K562 (cell line): ENCODE data around the gene TBC1D2. TPM values are rescaled to one million over a fixed set of nuclear protein-coding genes. Genes with fewer than 3 reads are reported as not detected.

Experiments
- ARID2 ChIP-seq: fragments of 450-650 bp; IDR thresholded peaks from 2 replicates; pipeline ENCODE4 v1.6.1; 2017; ENCODE audit warnings: antibody characterized with exemption, mild to moderate bottlenecking
- BCOR ChIP-seq: fragments of 450-650 bp; IDR thresholded peaks from 2 replicates; pipeline ENCODE4 v1.6.1; 2016
- ILK ChIP-seq: fragments of 450-650 bp; IDR thresholded peaks from 2 replicates; pipeline ENCODE4 v1.6.1; 2016; ENCODE audit warnings: missing genetic modification characterization, low read depth, mild to moderate bottlenecking, missing compliant biosample characterization, moderate library complexity, borderline replicate concordance
- MTA1 ChIP-seq: fragments of 450-650 bp; IDR thresholded peaks from 2 replicates; pipeline ENCODE4 v1.6.1; 2017; ENCODE audit warnings: borderline replicate concordance
- PCBP1 ChIP-seq: fragments of 200-400 bp; formaldehyde crosslinking; IDR thresholded peaks from 2 replicates; pipeline ENCODE4 v1.6.1; 2018; ENCODE audit warnings: mild to moderate bottlenecking, low read depth, low read length; ENCODE audit not compliant: poor library complexity, severe bottlenecking
- RAD51 ChIP-seq: fragments of 450-650 bp; IDR thresholded peaks from 2 replicates; pipeline ENCODE4 v1.7.1; 2016; ENCODE audit warnings: low read depth, mild to moderate bottlenecking, borderline replicate concordance
- TCF7L2 ChIP-seq: fragments of 150-350 bp; IDR thresholded peaks from 2 replicates; pipeline ENCODE4 v1.6.1; 2016; ENCODE audit warnings: low read depth, mild to moderate bottlenecking, low read length, moderate library complexity
- ZBTB49 ChIP-seq: sonication (generic); formaldehyde crosslinking; IDR thresholded peaks from 2 replicates; pipeline ENCODE4 v1.8.0; 2022; ENCODE audit warnings: missing genetic modification reagents, mild to moderate bottlenecking, borderline replicate concordance
- ZNF174 ChIP-seq: fragments of 250-450 bp; sonication (Bioruptor Pico); IDR thresholded peaks from 2 replicates; pipeline ENCODE4 v1.4.0; 2020; ENCODE audit warnings: mild to moderate bottlenecking
- ZNF324 ChIP-seq: fragments of 250-450 bp; sonication (Bioruptor Pico); IDR thresholded peaks from 2 replicates; pipeline ENCODE4 v1.4.0; 2020; ENCODE audit warnings: mild to moderate bottlenecking
- ZNF584 ChIP-seq: fragments of 200-800 bp; sonication (Bioruptor generic); IDR thresholded peaks from 2 replicates; pipeline ENCODE4 v1.6.1; 2016; ENCODE audit warnings: low read depth, mild to moderate bottlenecking, missing genetic modification characterization, missing compliant biosample characterization
- polyA plus RNA-seq, 8 experiments: library from polyadenylated mRNA; depleted of rRNA in 4 of 8; stranded (reverse) in 5 of 8; unstranded in 3 of 8; fragments of >200 nt; fragmentation: Nextera tagmentation in 2 of 8; fragmentation: Illumina TruSeq in 1 of 8; extraction: Ambion mirVana in 2 of 8; extraction: Trizol in 1 of 8; gene quantifications; 2 replicates each; pipeline versions ENCODE4 v1.2.1 to v1.2.3, GENCODE V29; 2011 to 2014; ENCODE audit warnings: inconsistent platforms in 1 of 8, missing spikeins in 1 of 8
- total RNA-seq, 7 experiments: library from RNA; depleted of rRNA in 6 of 7; stranded (reverse); fragments of >200 nt in 6 of 7; fragmentation: Illumina TruSeq in 2 of 7; extraction: Trizol in 2 of 7; gene quantifications; 2 replicates each; pipeline versions ENCODE4 v1.2.1 to v1.2.3, GENCODE V29; 2011 to 2021; ENCODE audit warnings: low replicate concordance in 1 of 7
- TF ChIP-seq, protein P1 (sequence below): fragments of 450-650 bp; IDR thresholded peaks from 2 replicates; pipeline ENCODE4 v1.6.1; 2016; ENCODE audit warnings: mild to moderate bottlenecking, moderate library complexity
- TF ChIP-seq, protein P2 (sequence below): fragments of 450-650 bp; conservative IDR thresholded peaks from 2 replicates; pipeline ENCODE4 v1.6.1; 2016; ENCODE audit warnings: missing genetic modification characterization, low read depth, mild to moderate bottlenecking, missing compliant biosample characterization, moderate library complexity

Gene TBC1D2
- total and polyA plus RNA-seq, 9 of the 15 experiments (the other 6 are each of a cell fraction or from before 2014, with no cell fraction given) = 0.10 to 7.0 (median 2.5) TPM

DNA sequence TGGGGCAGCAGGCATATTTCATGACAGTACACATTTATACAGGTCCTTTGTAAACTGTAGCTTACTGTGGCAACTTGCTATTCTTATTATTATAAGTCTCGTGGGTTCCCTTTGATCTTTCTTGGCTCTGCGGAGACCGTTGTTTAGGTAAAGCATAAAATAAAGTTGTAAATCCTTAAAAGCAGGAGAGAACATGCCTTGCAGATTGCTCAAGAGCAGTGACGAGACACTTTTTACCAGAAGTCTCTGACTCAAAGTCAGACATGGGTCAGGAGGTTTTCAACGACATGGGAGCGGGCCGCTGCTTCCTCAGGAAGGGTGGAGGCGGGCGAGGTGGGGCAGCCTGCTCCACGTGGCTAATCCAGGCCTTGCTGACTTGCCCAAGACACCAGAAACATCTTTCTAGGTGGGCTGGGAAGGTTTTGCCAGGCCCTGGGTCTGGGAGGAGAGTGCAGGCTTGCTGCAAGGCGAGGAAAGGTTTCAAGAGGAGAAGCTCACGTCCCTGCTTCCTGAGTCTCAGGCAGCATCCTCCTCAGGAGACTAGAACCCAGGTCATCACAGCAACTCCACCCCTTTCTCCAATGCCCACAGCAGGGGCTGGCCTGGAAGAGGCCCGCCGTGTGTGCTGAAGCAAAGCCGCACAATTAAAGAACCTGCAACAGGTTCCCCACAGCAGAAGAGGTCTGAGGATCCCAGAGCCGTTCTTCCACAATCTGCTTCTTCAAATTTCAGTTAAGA lies 6.5 kb downstream of the TBC1D2 start (continued):
- TF ChIP-seq, protein P1, sequence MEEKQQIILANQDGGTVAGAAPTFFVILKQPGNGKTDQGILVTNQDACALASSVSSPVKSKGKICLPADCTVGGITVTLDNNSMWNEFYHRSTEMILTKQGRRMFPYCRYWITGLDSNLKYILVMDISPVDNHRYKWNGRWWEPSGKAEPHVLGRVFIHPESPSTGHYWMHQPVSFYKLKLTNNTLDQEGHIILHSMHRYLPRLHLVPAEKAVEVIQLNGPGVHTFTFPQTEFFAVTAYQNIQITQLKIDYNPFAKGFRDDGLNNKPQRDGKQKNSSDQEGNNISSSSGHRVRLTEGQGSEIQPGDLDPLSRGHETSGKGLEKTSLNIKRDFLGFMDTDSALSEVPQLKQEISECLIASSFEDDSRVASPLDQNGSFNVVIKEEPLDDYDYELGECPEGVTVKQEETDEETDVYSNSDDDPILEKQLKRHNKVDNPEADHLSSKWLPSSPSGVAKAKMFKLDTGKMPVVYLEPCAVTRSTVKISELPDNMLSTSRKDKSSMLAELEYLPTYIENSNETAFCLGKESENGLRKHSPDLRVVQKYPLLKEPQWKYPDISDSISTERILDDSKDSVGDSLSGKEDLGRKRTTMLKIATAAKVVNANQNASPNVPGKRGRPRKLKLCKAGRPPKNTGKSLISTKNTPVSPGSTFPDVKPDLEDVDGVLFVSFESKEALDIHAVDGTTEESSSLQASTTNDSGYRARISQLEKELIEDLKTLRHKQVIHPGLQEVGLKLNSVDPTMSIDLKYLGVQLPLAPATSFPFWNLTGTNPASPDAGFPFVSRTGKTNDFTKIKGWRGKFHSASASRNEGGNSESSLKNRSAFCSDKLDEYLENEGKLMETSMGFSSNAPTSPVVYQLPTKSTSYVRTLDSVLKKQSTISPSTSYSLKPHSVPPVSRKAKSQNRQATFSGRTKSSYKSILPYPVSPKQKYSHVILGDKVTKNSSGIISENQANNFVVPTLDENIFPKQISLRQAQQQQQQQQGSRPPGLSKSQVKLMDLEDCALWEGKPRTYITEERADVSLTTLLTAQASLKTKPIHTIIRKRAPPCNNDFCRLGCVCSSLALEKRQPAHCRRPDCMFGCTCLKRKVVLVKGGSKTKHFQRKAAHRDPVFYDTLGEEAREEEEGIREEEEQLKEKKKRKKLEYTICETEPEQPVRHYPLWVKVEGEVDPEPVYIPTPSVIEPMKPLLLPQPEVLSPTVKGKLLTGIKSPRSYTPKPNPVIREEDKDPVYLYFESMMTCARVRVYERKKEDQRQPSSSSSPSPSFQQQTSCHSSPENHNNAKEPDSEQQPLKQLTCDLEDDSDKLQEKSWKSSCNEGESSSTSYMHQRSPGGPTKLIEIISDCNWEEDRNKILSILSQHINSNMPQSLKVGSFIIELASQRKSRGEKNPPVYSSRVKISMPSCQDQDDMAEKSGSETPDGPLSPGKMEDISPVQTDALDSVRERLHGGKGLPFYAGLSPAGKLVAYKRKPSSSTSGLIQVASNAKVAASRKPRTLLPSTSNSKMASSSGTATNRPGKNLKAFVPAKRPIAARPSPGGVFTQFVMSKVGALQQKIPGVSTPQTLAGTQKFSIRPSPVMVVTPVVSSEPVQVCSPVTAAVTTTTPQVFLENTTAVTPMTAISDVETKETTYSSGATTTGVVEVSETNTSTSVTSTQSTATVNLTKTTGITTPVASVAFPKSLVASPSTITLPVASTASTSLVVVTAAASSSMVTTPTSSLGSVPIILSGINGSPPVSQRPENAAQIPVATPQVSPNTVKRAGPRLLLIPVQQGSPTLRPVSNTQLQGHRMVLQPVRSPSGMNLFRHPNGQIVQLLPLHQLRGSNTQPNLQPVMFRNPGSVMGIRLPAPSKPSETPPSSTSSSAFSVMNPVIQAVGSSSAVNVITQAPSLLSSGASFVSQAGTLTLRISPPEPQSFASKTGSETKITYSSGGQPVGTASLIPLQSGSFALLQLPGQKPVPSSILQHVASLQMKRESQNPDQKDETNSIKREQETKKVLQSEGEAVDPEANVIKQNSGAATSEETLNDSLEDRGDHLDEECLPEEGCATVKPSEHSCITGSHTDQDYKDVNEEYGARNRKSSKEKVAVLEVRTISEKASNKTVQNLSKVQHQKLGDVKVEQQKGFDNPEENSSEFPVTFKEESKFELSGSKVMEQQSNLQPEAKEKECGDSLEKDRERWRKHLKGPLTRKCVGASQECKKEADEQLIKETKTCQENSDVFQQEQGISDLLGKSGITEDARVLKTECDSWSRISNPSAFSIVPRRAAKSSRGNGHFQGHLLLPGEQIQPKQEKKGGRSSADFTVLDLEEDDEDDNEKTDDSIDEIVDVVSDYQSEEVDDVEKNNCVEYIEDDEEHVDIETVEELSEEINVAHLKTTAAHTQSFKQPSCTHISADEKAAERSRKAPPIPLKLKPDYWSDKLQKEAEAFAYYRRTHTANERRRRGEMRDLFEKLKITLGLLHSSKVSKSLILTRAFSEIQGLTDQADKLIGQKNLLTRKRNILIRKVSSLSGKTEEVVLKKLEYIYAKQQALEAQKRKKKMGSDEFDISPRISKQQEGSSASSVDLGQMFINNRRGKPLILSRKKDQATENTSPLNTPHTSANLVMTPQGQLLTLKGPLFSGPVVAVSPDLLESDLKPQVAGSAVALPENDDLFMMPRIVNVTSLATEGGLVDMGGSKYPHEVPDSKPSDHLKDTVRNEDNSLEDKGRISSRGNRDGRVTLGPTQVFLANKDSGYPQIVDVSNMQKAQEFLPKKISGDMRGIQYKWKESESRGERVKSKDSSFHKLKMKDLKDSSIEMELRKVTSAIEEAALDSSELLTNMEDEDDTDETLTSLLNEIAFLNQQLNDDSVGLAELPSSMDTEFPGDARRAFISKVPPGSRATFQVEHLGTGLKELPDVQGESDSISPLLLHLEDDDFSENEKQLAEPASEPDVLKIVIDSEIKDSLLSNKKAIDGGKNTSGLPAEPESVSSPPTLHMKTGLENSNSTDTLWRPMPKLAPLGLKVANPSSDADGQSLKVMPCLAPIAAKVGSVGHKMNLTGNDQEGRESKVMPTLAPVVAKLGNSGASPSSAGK = peak; percentile 89
- TF ChIP-seq ZNF324 (CRISPR knock-in tag) (no peak), ARID2 (no peak), ZNF174 (no peak), TCF7L2 (no peak), RAD51 (peak; percentile 44; the same call in 1 of the 2 replicates), ZNF584 (CRISPR knock-in tag) (no peak), BCOR (no peak), ZBTB49 (CRISPR knock-in tag) (no peak), MTA1 (no peak), PCBP1 (no peak), ILK (tag) (no peak)
- TF ChIP-seq, protein P2, sequence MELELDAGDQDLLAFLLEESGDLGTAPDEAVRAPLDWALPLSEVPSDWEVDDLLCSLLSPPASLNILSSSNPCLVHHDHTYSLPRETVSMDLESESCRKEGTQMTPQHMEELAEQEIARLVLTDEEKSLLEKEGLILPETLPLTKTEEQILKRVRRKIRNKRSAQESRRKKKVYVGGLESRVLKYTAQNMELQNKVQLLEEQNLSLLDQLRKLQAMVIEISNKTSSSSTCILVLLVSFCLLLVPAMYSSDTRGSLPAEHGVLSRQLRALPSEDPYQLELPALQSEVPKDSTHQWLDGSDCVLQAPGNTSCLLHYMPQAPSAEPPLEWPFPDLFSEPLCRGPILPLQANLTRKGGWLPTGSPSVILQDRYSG (tag) = peak; percentile 75; the same call in 1 of the 2 replicates
